ENCODE data around the gene THEMIS. TPM values are rescaled to one million over a fixed set of nuclear protein-coding genes. Genes with fewer than 3 reads are reported as not detected.
"Not testable (repeated sequence)": the region's sequence is repeated elsewhere in the genome, so short reads cannot be mapped to it uniquely, and the experiment has no call there.

Gene THEMIS
- total RNA-seq, 2 donors from 2014 or later, result 3.8 to 44.2 TPM

GRCh38 chr6:127690092-127690491 lies 210.8 kb downstream of the THEMIS start:
- H3K4me3 Mint-ChIP-seq, result no peak overlapping the region
- H3K9me3 Mint-ChIP-seq, result peaks cover 12% of the 10 kb centered on the region
- no peak overlapping the region for H3K27ac Mint-ChIP-seq
- H3K4me1 Mint-ChIP-seq (ENCODE audit: low read depth in 2 of 2), result no peaks in the 10 kb centered on the region
- no peaks in the 10 kb centered on the region for H3K36me3 Mint-ChIP-seq
- H3K27me3 Mint-ChIP-seq, result no peaks in the 10 kb centered on the region
- DNase-seq (ENCODE audit: low spot score), result no peak
- no peak for ATAC-seq

DNA sequence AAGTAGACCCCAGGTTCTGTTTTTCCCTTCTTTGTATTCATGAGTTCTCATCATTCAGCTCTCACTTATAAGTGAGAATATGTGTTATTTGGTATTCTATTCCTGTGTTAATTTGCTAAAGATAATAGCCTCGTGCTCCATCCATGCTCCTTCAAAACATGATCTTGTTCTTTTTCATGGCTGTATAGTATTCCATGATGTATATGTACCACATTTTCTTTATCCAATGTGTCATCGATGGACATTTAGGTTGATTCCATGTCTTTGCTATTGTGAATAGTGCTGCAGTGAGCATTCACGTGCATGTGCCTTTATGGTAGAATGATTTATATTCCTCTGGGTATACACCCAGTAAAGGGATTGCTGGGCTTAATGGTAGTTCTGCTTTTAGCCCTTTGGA lies 213.4 kb downstream of the THEMIS start:
- DNase-seq (ENCODE audit: low spot score); ATAC-seq; H3K4me1 Mint-ChIP-seq (ENCODE audit: low read depth in 2 of 2); H3K4me3 Mint-ChIP-seq; H3K36me3 Mint-ChIP-seq; H3K27me3 Mint-ChIP-seq; H3K27ac Mint-ChIP-seq: not testable (repeated sequence)
- H3K9me3 Mint-ChIP-seq, result peaks cover 12% of the 10 kb centered on the region

GRCh38 chr6:127686084-127686483 lies 214.8 kb downstream of the THEMIS start:
- ATAC-seq (no peak), DNase-seq (ENCODE audit: low spot score) (no peak)
- Mint-ChIP-seq H3K27ac (no peak overlapping the region), H3K27me3 (no peaks in the 10 kb centered on the region), H3K36me3 (no peaks in the 10 kb centered on the region), H3K4me1 (ENCODE audit: low read depth in 2 of 2) (no peaks in the 10 kb centered on the region), H3K9me3 (peaks cover 12% of the 10 kb centered on the region), H3K4me3 (no peak overlapping the region)

DNA sequence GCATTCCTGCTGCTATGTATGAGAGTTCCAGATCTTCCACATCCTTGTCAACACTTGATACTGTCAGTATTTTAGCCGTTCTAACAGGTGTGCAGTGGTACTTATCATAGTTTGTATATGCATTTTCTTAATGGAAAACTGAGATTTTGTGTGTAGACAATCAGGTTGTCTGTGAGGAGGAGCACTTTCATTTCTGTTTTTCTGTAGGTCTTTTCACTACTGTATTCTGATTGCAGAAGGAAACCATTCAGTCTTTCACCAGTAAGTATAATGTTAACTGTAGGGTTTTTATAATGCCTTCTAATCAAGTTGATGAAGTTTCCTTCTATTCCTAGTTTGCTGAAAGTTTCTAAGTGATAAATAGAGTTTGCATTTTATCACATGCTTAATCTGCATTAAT lies 216.4 kb downstream of the THEMIS start:
- Mint-ChIP-seq H3K27me3 (no peaks in the 10 kb centered on the region), H3K9me3 (peaks cover 12% of the 10 kb centered on the region)

More for the DNA sequence above, 216.4 kb downstream of the THEMIS start:
- DNase-seq (ENCODE audit: low spot score), result no peak
- H3K27ac Mint-ChIP-seq, result no peak overlapping the region
- ATAC-seq, result no peak
- H3K4me1 Mint-ChIP-seq (ENCODE audit: low read depth in 2 of 2), result no peaks in the 10 kb centered on the region
- H3K36me3 Mint-ChIP-seq, result no peaks in the 10 kb centered on the region
- no peak overlapping the region for H3K4me3 Mint-ChIP-seq
